HepG2 (cell line): ENCODE results near the gene C20orf96. TPM values are rescaled to one million over a fixed set of nuclear protein-coding genes. Genes with fewer than 3 reads are reported as not detected.
A peak's percentile ranks its signal among the peaks of the same experiment; 100 is the strongest.

Experiments
- AGO1 ChIP-seq: fragments of 200-400 bp; formaldehyde crosslinking; IDR thresholded peaks from 2 replicates; pipeline ENCODE4 v1.6.1; 2017; ENCODE audit warnings: mild to moderate bottlenecking, low read depth, low read length, moderate library complexity; ENCODE audit not compliant: poor library complexity, severe bottlenecking
- ARNT2 ChIP-seq: sonication (generic); formaldehyde crosslinking; IDR thresholded peaks from 2 replicates; pipeline ENCODE4 v1.8.0; 2022; ENCODE audit warnings: mild to moderate bottlenecking, low read depth, missing genetic modification reagents, moderate library complexity
- CBX1 ChIP-seq: IDR thresholded peaks from one replicate; pipeline ENCODE4 v1.6.1; 2016; ENCODE audit warnings: antibody characterized with exemption, low read depth
- FIP1L1 ChIP-seq: fragments of 200-400 bp; formaldehyde crosslinking; IDR thresholded peaks from 2 replicates; pipeline ENCODE4 v1.6.1; 2018; ENCODE audit warnings: low read depth, mild to moderate bottlenecking, low read length, moderate library complexity, borderline replicate concordance; ENCODE audit not compliant: insufficient read depth
- FOXC1 ChIP-seq: sonication (generic); formaldehyde crosslinking; IDR thresholded peaks from 2 replicates; pipeline ENCODE4 v1.8.0; 2022; ENCODE audit warnings: mild to moderate bottlenecking, missing genetic modification reagents, borderline replicate concordance
- GTF2F1 ChIP-seq: fragments of 150-350 bp; IDR thresholded peaks from 2 replicates; pipeline ENCODE4 v1.6.1; 2014; ENCODE audit warnings: low read length
- HOXA9 ChIP-seq: sonication (generic); formaldehyde crosslinking; IDR thresholded peaks from 2 replicates; pipeline ENCODE4 v1.8.1; 2022; ENCODE audit warnings: missing genetic modification reagents, mild to moderate bottlenecking, moderate library complexity, borderline replicate concordance
- ISX ChIP-seq: sonication (generic); formaldehyde crosslinking; conservative IDR thresholded peaks from 2 replicates; pipeline ENCODE4 v1.5.0; 2020; ENCODE audit warnings: missing genetic modification reagents
- RBM39 ChIP-seq: fragments of 200-400 bp; formaldehyde crosslinking; IDR thresholded peaks from one replicate; pipeline ENCODE4 v1.6.1; 2018; ENCODE audit warnings: antibody characterized with exemption, mild to moderate bottlenecking, low read depth, low read length; ENCODE audit not compliant: poor library complexity, severe bottlenecking
- SMAD1 ChIP-seq: sonication (generic); formaldehyde crosslinking; IDR thresholded peaks from 2 replicates; pipeline ENCODE4 v1.4.0; 2020; ENCODE audit warnings: missing genetic modification reagents, low read depth, mild to moderate bottlenecking, borderline replicate concordance
- THAP11 ChIP-seq: IDR thresholded peaks from 2 replicates; pipeline ENCODE4 v1.6.1; 2016; ENCODE audit warnings: missing biosample characterization, missing genetic modification reagents
- THYN1 ChIP-seq: sonication (generic); formaldehyde crosslinking; IDR thresholded peaks from 2 replicates; pipeline ENCODE4 v1.8.1; 2023; ENCODE audit warnings: low read depth, mild to moderate bottlenecking, moderate library complexity, missing genetic modification reagents, borderline replicate concordance
- ZNF235 ChIP-seq: sonication (generic); formaldehyde crosslinking; IDR thresholded peaks from 2 replicates; pipeline ENCODE4 v1.8.1; 2023; ENCODE audit warnings: mild to moderate bottlenecking, missing genetic modification reagents, borderline replicate concordance
- ZNF253 ChIP-seq: sonication (generic); formaldehyde crosslinking; IDR thresholded peaks from 2 replicates; pipeline ENCODE4 v1.8.0; 2022; ENCODE audit warnings: mild to moderate bottlenecking, missing genetic modification reagents, borderline replicate concordance
- ZNF282 ChIP-seq: fragments of 450-650 bp; IDR thresholded peaks from 2 replicates; pipeline ENCODE4 v1.6.1; 2018; ENCODE audit not compliant: partially characterized antibody
- ZNF337 ChIP-seq: sonication (generic); formaldehyde crosslinking; IDR thresholded peaks from 2 replicates; pipeline ENCODE4 v1.5.1; 2020; ENCODE audit warnings: missing genetic modification reagents, low read depth, mild to moderate bottlenecking, borderline replicate concordance
- ZNF530 ChIP-seq: sonication (generic); formaldehyde crosslinking; IDR thresholded peaks from 2 replicates; pipeline ENCODE4 v1.5.0; 2020; ENCODE audit warnings: low read depth, mild to moderate bottlenecking, missing genetic modification reagents
- ZNF552 ChIP-seq: sonication (generic); formaldehyde crosslinking; IDR thresholded peaks from 2 replicates; pipeline ENCODE4 v1.9.0; 2022; ENCODE audit warnings: missing genetic modification reagents, mild to moderate bottlenecking, borderline replicate concordance
- ZNF670 ChIP-seq: sonication (generic); formaldehyde crosslinking; IDR thresholded peaks from 2 replicates; pipeline ENCODE4 v1.8.0; 2022; ENCODE audit warnings: mild to moderate bottlenecking, missing genetic modification reagents, borderline replicate concordance
- ZSCAN22 ChIP-seq: sonication (generic); formaldehyde crosslinking; IDR thresholded peaks from 2 replicates; pipeline ENCODE4 v1.4.0; 2020; ENCODE audit warnings: mild to moderate bottlenecking, missing genetic modification reagents
- ZSCAN30 ChIP-seq: sonication (generic); formaldehyde crosslinking; IDR thresholded peaks from 2 replicates; pipeline ENCODE4 v1.5.0; 2020; ENCODE audit warnings: mild to moderate bottlenecking, missing genetic modification reagents
- polyA plus RNA-seq, 8 experiments: library from polyadenylated mRNA; depleted of rRNA in 3 of 8; stranded (reverse) in 7 of 8; unstranded in 1 of 8; fragments of >200 nt; fragmentation: Illumina TruSeq in 4 of 8; extraction: Trizol in 4 of 8; gene quantifications; 2 replicates each; pipeline versions ENCODE4 v1.2.1 to v1.2.3, GENCODE V29; 2011 to 2016; ENCODE audit warnings: low read depth in 4 of 8, missing spikeins in 1 of 8, mixed read lengths in 1 of 8; ENCODE audit not compliant: insufficient read depth in 1 of 8
- total RNA-seq, 5 experiments: library from RNA; depleted of rRNA; stranded (reverse); fragments of >200 nt; fragmentation: Illumina TruSeq; extraction: Trizol; gene quantifications; 2 replicates each; pipeline ENCODE4 v1.2.3, GENCODE V29; 2016; ENCODE audit warnings: low read depth in 1 of 5
- TF ChIP-seq, protein P1 (sequence below): sonication (generic); formaldehyde crosslinking; conservative IDR thresholded peaks from 2 replicates; pipeline ENCODE4 v1.4.0; 2020; ENCODE audit warnings: missing genetic modification reagents
- TF ChIP-seq, protein P2 (sequence below): sonication (generic); formaldehyde crosslinking; IDR thresholded peaks from 2 replicates; pipeline ENCODE4 v1.8.1; 2022; ENCODE audit warnings: mild to moderate bottlenecking, missing genetic modification reagents
- TF ChIP-seq, protein P3 (sequence below): sonication (generic); formaldehyde crosslinking; IDR thresholded peaks from 2 replicates; pipeline ENCODE4 v1.5.0; 2020; ENCODE audit warnings: mild to moderate bottlenecking, missing genetic modification reagents

Gene C20orf96
- total and polyA plus RNA-seq, 2 of the 13 experiments (the other 11 are each of a cell fraction or from before 2014, with no cell fraction given), result 3.8 to 20.6 TPM

DNA sequence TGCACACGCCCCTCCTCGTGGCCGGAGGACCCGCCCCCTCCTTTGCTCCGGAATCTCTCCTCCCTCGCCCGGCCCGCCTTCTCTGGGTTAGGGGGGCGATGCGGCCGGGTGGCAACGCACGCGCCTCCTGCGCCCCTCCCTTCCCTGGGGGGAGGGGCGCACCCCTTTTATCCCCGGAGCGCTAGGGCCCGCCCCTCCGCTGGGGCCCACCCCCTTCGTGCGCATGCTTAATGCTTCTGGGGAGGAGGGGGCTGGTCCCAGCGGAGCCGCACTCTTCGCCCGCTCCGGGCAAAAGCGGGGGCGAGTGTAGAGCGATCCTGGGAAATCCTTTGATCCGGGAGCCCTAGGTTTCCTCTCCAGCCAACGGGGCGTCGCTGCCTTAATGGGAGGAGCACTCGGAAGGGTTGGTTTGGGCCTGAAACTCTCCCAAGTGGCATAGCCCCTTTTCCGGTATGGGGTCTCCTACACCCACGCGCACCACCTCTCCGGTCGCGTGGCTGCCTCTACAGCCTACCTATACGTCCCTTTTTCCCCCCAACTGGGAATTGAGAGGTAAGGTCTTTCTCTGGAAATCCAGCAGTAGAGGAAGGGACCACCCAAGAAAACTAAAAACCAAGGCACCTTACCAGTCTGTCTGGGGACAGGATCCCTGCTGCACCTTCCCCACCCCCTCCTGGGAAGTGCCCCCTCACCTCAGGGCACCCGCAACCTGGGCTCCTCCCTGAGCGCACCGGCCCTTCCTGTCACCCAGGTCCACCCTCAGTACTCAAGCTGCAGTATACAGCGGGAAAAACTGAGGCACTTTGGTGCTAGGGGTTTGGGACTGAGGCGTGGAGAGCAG lies 36.9 kb upstream of the C20orf96 start (continued):
- TF ChIP-seq ZNF530 (CRISPR knock-in tag) (no peak), SMAD1 (no peak), CBX1 (peak; percentile 20), ZNF337 (CRISPR knock-in tag) (no peak), ZSCAN30 (CRISPR knock-in tag) (no peak), THAP11 (peak; percentile 67), THYN1 (CRISPR knock-in tag) (peak; percentile 86; the same call in 1 of the 2 replicates), ARNT2 (CRISPR knock-in tag) (peak; percentile 47; the same call in 1 of the 2 replicates), GTF2F1 (no peak), ZNF282 (no peak), ZNF253 (CRISPR knock-in tag) (no peak), RBM39 (peak; percentile 75), FOXC1 (CRISPR knock-in tag) (no peak; the same call in 1 of the 2 replicates), HOXA9 (no peak), ZNF552 (CRISPR knock-in tag) (no peak), AGO1 (peak; percentile 99), ISX (CRISPR knock-in tag) (0 out of 2 replicates have a peak, but pooled peaks have one; percentile 53), ZNF670 (CRISPR knock-in tag) (peak; percentile 60; the same call in 1 of the 2 replicates), ZSCAN22 (no peak), FIP1L1 (no peak), ZNF235 (CRISPR knock-in tag) (no peak)
- TF ChIP-seq, protein P1, sequence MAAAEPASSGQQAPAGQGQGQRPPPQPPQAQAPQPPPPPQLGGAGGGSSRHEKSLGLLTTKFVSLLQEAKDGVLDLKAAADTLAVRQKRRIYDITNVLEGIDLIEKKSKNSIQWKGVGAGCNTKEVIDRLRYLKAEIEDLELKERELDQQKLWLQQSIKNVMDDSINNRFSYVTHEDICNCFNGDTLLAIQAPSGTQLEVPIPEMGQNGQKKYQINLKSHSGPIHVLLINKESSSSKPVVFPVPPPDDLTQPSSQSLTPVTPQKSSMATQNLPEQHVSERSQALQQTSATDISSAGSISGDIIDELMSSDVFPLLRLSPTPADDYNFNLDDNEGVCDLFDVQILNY (CRISPR knock-in tag), result no peak
- TF ChIP-seq, protein P2, sequence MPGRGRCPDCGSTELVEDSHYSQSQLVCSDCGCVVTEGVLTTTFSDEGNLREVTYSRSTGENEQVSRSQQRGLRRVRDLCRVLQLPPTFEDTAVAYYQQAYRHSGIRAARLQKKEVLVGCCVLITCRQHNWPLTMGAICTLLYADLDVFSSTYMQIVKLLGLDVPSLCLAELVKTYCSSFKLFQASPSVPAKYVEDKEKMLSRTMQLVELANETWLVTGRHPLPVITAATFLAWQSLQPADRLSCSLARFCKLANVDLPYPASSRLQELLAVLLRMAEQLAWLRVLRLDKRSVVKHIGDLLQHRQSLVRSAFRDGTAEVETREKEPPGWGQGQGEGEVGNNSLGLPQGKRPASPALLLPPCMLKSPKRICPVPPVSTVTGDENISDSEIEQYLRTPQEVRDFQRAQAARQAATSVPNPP (CRISPR knock-in tag), result no peak
- TF ChIP-seq, protein P3, sequence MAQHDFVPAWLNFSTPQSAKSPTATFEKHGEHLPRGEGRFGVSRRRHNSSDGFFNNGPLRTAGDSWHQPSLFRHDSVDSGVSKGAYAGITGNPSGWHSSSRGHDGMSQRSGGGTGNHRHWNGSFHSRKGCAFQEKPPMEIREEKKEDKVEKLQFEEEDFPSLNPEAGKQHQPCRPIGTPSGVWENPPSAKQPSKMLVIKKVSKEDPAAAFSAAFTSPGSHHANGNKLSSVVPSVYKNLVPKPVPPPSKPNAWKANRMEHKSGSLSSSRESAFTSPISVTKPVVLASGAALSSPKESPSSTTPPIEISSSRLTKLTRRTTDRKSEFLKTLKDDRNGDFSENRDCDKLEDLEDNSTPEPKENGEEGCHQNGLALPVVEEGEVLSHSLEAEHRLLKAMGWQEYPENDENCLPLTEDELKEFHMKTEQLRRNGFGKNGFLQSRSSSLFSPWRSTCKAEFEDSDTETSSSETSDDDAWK (CRISPR knock-in tag), result no peak
